Posterior vena cava (tissue), 2 donors: ENCODE results near the gene LGALSL. TPM values are rescaled to one million over a fixed set of nuclear protein-coding genes. Genes with fewer than 3 reads are reported as not detected.

ENCODE experiments used
- DNase-seq: peaks from one replicate; pipeline ENCODE4 v3.0.0-alpha.2; 2020; ENCODE audit warnings: low spot score
- intact Hi-C, 2 donors: fragments of 100-400 bp; cut with DNase I; formaldehyde crosslinking; loops; one replicate each; pipeline versions ENCODE4 v1.14.1 to v1.14.2; 2022 to 2023
- total RNA-seq, 2 donors: library from RNA; stranded (reverse); fragmentation: NEBNext Ultra II Directional; extraction: Animal tissue kit (Norgen Biotek cat#: 25700); gene quantifications; one replicate each; pipeline ENCODE4 v1.2.1, GENCODE V29; 2021
- donor health status: DM: yes; HTN: yes; CAD: no.
- donor health status: DM: yes; HTN: yes; CAD: no.

LGALSL gene
- total RNA-seq, 2 donors from 2014 or later = 20.5 to 23.4 TPM

DNA sequence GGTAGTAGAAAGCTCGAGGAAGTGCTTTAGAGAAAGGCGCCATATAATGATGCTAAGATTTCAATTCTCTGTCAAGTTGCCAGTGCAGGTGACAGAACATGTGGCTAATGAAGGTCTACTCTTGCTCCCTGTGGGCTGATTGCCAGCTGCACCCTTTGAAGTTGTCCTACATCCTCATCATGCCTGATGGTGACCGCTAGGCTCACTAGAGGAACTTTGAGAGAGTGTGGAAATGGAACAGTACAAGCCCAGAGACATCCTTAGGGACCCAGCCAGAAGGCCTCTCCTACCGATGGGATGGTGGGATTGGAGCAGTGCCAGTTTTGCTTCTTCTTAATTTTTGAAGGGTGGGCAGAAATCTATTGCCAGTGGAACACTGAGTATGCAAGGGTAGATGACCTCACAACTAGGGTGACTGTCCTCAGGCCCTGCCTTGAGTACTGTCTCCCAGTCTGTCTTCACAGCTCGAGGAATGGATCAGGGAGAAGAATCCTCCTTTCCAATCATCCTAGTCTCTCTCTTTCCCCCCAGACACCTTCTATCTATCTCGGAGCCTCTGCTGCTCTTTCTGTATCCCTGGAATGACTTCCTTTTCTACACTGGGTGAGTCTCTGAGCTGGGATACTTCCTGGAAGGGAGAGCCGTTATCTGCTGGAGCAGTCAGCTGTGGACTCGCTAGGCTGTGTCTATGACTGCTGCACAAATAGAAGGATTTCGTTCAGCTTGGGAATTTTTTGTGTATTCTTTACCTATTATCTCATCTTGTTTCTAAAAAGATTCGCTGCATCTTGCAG is 33.5 kb downstream of the LGALSL start:
- intact Hi-C loops = loop anchor here (5.0 kb wide), 1 partner anchor 155 kb away; no protein-coding TSS in a partner anchor
- no peak for DNase-seq

- DNase-seq = peak; percentile 91
- intact Hi-C loops = loop anchor here (5.0 kb wide), 1 partner anchor 156 kb away; no protein-coding TSS in a partner anchor
Observed at GRCh38 chr2:64488050-64488974, 34.4 kb downstream of the LGALSL start.

DNA sequence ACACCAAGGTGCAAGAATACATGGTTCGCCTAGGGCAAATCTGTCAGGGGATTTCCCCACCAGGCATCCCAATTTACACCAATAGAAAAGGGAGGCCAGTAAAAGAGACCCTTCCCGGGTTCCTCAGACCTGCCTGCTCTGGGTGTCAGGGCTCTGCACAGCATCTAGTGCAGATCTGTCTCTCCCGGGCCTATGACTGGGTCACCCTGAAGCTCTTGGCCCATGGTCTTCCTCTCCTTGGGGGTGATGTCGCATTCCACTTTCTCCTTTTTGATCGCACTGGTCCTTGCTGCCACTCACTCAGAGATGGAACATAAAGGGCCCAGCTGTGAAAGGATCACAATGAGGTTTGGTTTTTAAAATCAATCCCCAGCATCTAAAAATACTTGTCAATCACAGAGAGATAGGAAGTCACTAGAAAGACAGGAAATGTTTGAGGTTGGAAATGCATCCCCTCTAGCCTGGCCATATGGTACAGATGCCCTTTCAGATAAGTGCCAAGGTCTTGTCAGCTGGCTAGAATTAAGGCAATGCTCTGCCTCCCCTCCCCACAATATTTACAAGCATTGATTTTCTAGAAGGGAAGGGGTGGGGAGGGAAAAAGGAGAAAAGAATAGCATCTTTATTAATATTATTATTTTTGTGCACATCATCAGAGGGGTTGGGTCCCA is 35.3 kb downstream of the LGALSL start:
- no peak for DNase-seq
- intact Hi-C loops = loop anchor here (5.0 kb wide), 1 partner anchor 157 kb away; no protein-coding TSS in a partner anchor

GRCh38 chr2:64491426-64491825 is 37.5 kb downstream of the LGALSL start:
- intact Hi-C loops = no loop called here
- DNase-seq = no peak

DNA sequence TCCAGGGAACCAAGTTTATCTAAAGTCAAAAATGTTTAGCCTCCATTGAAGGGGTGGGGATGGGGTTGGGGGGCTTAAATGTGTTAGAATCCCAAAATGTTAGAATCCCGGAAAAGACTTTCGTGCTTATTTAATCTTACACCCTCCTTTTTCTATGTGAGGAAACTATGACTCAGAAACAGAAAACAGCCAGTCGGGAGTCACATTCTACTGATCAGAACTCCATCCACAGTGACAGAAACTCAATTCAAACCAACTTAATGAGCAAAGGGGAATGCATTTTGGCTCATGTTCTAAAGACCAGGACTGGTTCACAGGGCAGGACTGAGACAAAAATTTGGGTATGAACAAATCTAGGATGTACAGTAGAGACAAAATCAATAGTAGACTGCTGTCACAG is 38.3 kb downstream of the LGALSL start:
- intact Hi-C loops = no loop called here
- no peak for DNase-seq

GRCh38 chr2:64492821-64493220 is 38.9 kb downstream of the LGALSL start:
- intact Hi-C loops = no loop called here
- no peak for DNase-seq

- intact Hi-C loops = no loop called here
- DNase-seq = no peak
Observed at GRCh38 chr2:64493788-64494187, 39.8 kb downstream of the LGALSL start.

DNA sequence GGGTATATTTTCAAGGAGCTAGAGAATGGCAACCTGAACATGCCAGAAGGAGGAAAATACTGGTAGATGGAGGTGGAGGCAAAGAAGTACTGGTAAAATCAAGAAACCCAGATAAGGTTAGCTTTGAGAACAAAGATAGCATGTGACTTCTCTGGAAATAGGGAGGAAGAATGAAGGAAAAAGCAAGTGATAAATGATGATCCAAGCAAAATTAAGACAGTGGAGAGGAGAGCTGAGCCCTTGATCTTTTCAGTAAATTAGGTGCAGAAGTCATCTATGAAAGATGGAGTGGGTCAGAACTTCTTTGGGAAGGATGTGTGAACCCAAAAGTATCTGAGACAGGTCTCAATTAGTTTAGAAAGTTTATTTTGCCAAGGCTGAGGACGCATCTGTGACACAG is 44.5 kb downstream of the LGALSL start:
- DNase-seq = no peak
- intact Hi-C loops = no loop called here

GRCh38 chr2:64500549-64500948 is 46.6 kb downstream of the LGALSL start:
- intact Hi-C loops = no loop called here
- DNase-seq = no peak

DNA sequence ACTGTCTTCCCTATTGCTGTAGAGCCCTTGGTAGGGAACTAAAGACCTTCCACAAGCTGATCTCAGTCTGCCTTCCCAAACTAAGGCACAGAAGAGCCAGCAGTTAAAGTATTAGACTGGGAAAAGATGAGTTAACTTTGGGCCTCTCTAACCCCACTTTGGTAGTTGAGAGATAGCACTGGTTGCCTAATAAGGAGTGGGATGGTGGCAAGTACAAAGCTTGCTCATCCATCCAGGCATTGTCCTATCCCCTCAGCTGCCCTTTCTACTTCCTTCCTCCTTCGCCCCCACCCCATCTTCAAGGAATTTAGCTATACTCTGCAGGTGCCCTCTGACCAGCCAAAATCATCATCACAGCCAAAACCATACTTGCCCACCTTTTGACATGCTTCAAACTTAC is 48.0 kb downstream of the LGALSL start:
- no peak for DNase-seq
- intact Hi-C loops = no loop called here

DNA sequence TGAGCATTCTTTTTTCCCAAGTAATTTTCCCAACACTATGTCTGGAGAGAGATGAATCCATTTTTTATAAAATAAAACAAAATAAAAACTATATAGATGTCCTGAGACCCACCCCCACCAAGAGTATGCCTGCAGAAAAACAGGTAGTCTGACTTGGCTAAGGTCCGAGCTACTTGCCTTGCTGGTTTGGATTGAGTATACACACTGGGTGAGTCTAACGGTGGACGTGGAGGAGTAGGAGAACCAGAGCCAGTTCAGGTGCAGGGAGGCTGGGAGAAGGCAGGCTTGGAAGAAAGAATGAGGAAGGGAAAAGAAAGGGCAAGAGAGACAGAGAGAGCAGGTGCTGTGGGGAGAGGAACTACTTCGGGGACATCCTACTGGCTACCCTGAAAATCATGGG is 48.9 kb downstream of the LGALSL start:
- DNase-seq = no peak

DNA sequence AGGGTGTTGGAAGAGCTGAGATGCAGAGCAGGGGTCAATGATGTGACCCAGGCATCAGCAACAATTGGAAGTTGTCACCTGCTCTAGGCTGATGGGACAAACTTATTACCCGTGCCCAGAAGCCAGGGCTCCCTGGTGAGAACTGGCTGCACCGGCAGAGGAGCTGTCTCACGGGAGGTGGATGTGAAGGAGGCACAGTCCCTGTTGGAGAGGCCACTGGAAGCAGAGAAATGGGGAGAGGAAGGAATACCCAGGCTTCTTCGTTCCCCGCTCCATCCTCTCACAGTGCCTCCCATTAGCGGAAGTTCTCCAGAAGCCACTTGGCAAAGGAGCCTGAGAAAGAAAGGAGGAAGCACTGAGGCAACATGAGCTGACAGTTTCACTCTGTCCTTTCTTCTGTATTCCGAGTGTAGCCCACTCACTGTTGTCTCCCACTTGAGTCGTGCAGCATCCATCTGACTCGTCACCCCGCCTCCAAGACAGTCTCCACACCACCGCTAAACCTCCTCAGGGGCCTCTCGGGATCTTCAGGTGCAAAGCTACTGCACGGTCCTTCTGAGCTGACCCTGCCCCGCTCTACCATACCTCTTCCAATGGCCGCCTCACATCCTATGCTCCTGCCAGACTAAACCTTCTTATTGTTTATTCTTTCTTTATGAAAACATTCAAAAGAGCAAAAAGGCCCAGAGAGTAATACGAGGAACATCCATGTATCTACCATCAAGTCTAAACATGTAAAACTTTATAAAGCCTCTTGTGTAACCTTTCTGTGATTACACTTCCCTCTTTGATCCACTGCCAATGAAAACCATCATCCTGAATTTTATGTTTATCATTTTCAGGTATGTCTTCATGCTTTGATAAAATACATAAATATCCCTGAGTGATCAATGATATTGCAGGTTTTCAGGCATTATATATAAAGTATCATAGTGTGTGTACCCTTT is 51.1 kb downstream of the LGALSL start:
- intact Hi-C loops = no loop called here
- DNase-seq = no peak

More for the DNA sequence above, 48.9 kb downstream of the LGALSL start:
- intact Hi-C loops = no loop called here

- intact Hi-C loops = no loop called here
- no peak for DNase-seq
Observed at GRCh38 chr2:64506686-64507085, 52.7 kb downstream of the LGALSL start.

Other genes starting within 250 kb of the LGALSL start
- gene AFTPH, start 70.2 kb downstream of the LGALSL start, total RNA-seq = 10 to 100 TPM; 18.7 to 27.8 TPM
- gene SERTAD2, start 199.8 kb downstream of the LGALSL start, total RNA-seq = 10 to 100 TPM; 17.3 to 21.8 TPM